GM10248 (cell line): Measurements from ENCODE around the gene GUCY2F.

Source experiments
- CTCF ChIA-PET: fragments of 300-600 bp; sonication (Branson Sonifier 250); formaldehyde crosslinking; extraction: SDS; loops from one replicate; lab custom pipeline; 2021; ENCODE audit warnings: antibody characterized with exemption; lab: Yijun Ruan, JAX
- POLR2A ChIA-PET: fragments of 350-650 bp; sonication (Branson Sonifier 250); formaldehyde crosslinking; extraction: SDS; loops from one replicate; lab custom pipeline; 2020; ENCODE audit warnings: antibody characterized with exemption; lab: Yijun Ruan, JAX
- DNase-seq: peaks from one replicate; pipeline ENCODE4 v3.0.0; 2012; ENCODE audit errors: extremely low spot score
- CTCF ChIP-seq: IDR thresholded peaks from 2 replicates; pipeline ENCODE4 v1.5.1; 2012; ENCODE audit warnings: mild to moderate bottlenecking, low read depth; ENCODE audit errors: extremely low read depth, missing control alignments, control extremely low read depth

Gene GUCY2F

GRCh38 chrX:109481986-109482385 lies at the start of gene GUCY2F:
Gene GUCY2F (minus strand): TSS chrX:109482086. CDS start chrX:109475936, 6,150 bp downstream.
- ChIA-PET POLR2A (no interaction called here), CTCF (interaction anchor here (0.9 to 2.1 kb wide), 2 partner anchors 10 to 409 kb away, joined by 3 to 10 read pairs; no protein-coding TSS in a partner anchor)
- no peak for DNase-seq
- TF ChIP-seq CTCF, result no peak

GRCh38 chrX:109519001-109519400 lies 37.1 kb upstream of the GUCY2F start:
- no peak for TF ChIP-seq CTCF
- ChIA-PET POLR2A (no interaction called here), CTCF (no interaction called here)
- DNase-seq, result no peak

- no peak for TF ChIP-seq CTCF
- CTCF ChIA-PET, result no interaction called here
- POLR2A ChIA-PET, result no interaction called here
- DNase-seq, result no peak
These were observed 29.2 kb upstream of the GUCY2F start for GRCh38 chrX:109511113-109511512.

- DNase-seq, result no peak
- ChIA-PET POLR2A (no interaction called here), CTCF (no interaction called here)
- TF ChIP-seq CTCF, result no peak
These were observed 27.0 kb upstream of the GUCY2F start for GRCh38 chrX:109508915-109509314.

- DNase-seq, result no peak
- no peak for TF ChIP-seq CTCF
- ChIA-PET CTCF (no interaction called here), POLR2A (no interaction called here)
These were observed 19.3 kb upstream of the GUCY2F start for GRCh38 chrX:109501176-109501575.

GRCh38 chrX:109498434-109498833 lies 16.5 kb upstream of the GUCY2F start:
- no peak for TF ChIP-seq CTCF
- DNase-seq, result no peak
- POLR2A ChIA-PET, result no interaction called here
- CTCF ChIA-PET, result no interaction called here
